ENCODE measurements around the gene OR10K1.

- TF ChIP-seq CTCF (IDR thresholded peaks at IDR 0.05) (no peak), EZH2 (IDR thresholded peaks at IDR 0.05; ENCODE audit: borderline replicate concordance, insufficient read depth, low read depth, low read length, poor library complexity, severe bottlenecking) (no peak)
Measured at GRCh38 chr1:158426137-158426536, 35.5 kb upstream of the OR10K1 start, which contains the start of gene OR10K2.
